HCT116 (cell line): ENCODE measurements around the gene RAB6C.
"Not testable (repeated sequence)": the region's sequence is repeated elsewhere in the genome, so short reads cannot be mapped to it uniquely, and the experiment has no call there.

Experiments
- EGR1 ChIP-seq: IDR thresholded peaks from 2 replicates; pipeline ENCODE4 v1.6.1; 2012; ENCODE audit warnings: low read depth
- EZH2 ChIP-seq: fragments of 200-600 bp; sonication (generic); IDR thresholded peaks from 2 replicates; pipeline ENCODE4 v1.6.1; 2017; ENCODE audit warnings: antibody characterized with exemption, mixed run types
- EZH2phosphoT487 ChIP-seq: fragments of 200-600 bp; IDR thresholded peaks from 2 replicates; pipeline ENCODE4 v1.6.1; 2018; ENCODE audit warnings: antibody characterized with exemption, borderline replicate concordance
- JUND ChIP-seq: IDR thresholded peaks from 2 replicates; pipeline ENCODE4 v1.6.1; 2012
- POLR2AphosphoS5 ChIP-seq: IDR thresholded peaks from 2 replicates; pipeline ENCODE4 v1.6.1; 2011; ENCODE audit warnings: mild to moderate bottlenecking, low read depth, low read length, moderate library complexity
- SIN3A ChIP-seq: IDR thresholded peaks from 2 replicates; pipeline ENCODE4 v1.6.1; 2012; ENCODE audit warnings: low read depth
- TCF7L2 ChIP-seq: IDR thresholded peaks from 2 replicates; pipeline ENCODE4 v1.7.0; 2011; ENCODE audit warnings: borderline replicate concordance, inconsistent platforms; ENCODE audit not compliant: insufficient read depth, insufficient read length; ENCODE audit errors: extremely low read depth
- YY1 ChIP-seq: IDR thresholded peaks from 2 replicates; pipeline ENCODE4 v1.6.1; 2011; ENCODE audit warnings: low read length, low read depth, moderate library complexity, mild to moderate bottlenecking; ENCODE audit not compliant: insufficient replicate concordance; ENCODE audit errors: extremely low read depth
- ZNF274 ChIP-seq: fragments of 200-500 bp; sonication (Bioruptor generic); IDR thresholded peaks from 2 replicates; pipeline ENCODE4 v1.6.1; 2014; ENCODE audit warnings: mild to moderate bottlenecking, low read depth, low read length, inconsistent platforms
- TF ChIP-seq, protein P1 (sequence below), 3 experiments: fragments of 200-600 bp in 1 of 3; sonication (generic) in 1 of 3; IDR thresholded peaks in 2 of 3; conservative IDR thresholded peaks in 1 of 3; 2 replicates each; pipeline ENCODE4 v1.5.1; 2012 to 2017; ENCODE audit warnings: low read depth in 2 of 3, low read length in 2 of 3, antibody characterized with exemption in 1 of 3, borderline replicate concordance in 1 of 3, control low read depth in 1 of 3, mild to moderate bottlenecking in 1 of 3, mixed read lengths in 1 of 3, mixed run types in 1 of 3, moderate library complexity in 1 of 3; ENCODE audit not compliant: insufficient read depth in 1 of 3
- TF ChIP-seq, protein P2 (sequence below): IDR thresholded peaks from 2 replicates; pipeline ENCODE4 v1.6.1; 2011; ENCODE audit warnings: mild to moderate bottlenecking, low read length, moderate library complexity; ENCODE audit not compliant: insufficient replicate concordance; ENCODE audit errors: extremely low read depth
- TF ChIP-seq, protein P3 (sequence below): IDR thresholded peaks from 2 replicates; pipeline ENCODE4 v1.6.1; 2012; ENCODE audit warnings: low read depth

DNA sequence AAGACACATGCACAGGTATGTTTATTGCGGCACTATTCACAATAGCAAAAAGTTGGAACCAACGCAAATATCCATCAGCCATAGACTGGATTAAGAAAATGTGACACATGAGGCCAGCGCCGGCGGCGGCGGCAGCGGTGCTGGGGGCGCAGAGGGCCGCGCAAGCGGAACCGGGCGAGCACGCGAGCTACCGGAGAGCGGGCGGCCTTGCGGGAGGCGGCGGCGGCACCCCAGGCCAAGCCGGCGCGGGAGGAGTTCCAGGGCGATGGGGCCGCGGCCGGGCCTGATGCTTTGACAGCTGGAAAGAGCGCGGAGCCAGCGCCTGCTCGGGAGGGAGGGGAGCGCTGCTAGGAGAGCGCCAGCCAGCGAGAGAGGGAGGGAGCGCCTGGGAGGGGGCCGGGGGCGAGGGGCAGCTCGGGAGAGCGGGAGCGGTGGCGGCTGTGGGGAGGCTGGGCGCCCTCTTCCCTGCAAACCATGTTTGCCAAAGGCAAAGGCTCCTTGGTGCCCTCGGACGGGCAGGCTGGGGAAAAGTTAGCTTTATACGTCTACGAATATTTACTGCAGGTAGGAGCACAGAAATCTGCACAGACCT, 13.0 kb downstream of the RAB6C start:
- TF ChIP-seq, protein P1, sequence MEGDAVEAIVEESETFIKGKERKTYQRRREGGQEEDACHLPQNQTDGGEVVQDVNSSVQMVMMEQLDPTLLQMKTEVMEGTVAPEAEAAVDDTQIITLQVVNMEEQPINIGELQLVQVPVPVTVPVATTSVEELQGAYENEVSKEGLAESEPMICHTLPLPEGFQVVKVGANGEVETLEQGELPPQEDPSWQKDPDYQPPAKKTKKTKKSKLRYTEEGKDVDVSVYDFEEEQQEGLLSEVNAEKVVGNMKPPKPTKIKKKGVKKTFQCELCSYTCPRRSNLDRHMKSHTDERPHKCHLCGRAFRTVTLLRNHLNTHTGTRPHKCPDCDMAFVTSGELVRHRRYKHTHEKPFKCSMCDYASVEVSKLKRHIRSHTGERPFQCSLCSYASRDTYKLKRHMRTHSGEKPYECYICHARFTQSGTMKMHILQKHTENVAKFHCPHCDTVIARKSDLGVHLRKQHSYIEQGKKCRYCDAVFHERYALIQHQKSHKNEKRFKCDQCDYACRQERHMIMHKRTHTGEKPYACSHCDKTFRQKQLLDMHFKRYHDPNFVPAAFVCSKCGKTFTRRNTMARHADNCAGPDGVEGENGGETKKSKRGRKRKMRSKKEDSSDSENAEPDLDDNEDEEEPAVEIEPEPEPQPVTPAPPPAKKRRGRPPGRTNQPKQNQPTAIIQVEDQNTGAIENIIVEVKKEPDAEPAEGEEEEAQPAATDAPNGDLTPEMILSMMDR (IDR thresholded peaks at IDR 0.05 in 2 of 3, conservative IDR thresholded peaks at IDR 0.05 in 1 of 3; ENCODE audit: borderline replicate concordance in 1 of 3, insufficient read depth in 1 of 3, low read depth in 2 of 3, low read length in 2 of 3), result not testable (repeated sequence)
- not testable (repeated sequence) for TF ChIP-seq EGR1, SIN3A, YY1, JUND, ZNF274, EZH2phosphoT487, POLR2AphosphoS5, TCF7L2, EZH2
- TF ChIP-seq, protein P2, sequence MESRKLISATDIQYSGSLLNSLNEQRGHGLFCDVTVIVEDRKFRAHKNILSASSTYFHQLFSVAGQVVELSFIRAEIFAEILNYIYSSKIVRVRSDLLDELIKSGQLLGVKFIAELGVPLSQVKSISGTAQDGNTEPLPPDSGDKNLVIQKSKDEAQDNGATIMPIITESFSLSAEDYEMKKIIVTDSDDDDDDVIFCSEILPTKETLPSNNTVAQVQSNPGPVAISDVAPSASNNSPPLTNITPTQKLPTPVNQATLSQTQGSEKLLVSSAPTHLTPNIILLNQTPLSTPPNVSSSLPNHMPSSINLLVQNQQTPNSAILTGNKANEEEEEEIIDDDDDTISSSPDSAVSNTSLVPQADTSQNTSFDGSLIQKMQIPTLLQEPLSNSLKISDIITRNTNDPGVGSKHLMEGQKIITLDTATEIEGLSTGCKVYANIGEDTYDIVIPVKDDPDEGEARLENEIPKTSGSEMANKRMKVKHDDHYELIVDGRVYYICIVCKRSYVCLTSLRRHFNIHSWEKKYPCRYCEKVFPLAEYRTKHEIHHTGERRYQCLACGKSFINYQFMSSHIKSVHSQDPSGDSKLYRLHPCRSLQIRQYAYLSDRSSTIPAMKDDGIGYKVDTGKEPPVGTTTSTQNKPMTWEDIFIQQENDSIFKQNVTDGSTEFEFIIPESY, result not testable (repeated sequence)
- TF ChIP-seq, protein P3, sequence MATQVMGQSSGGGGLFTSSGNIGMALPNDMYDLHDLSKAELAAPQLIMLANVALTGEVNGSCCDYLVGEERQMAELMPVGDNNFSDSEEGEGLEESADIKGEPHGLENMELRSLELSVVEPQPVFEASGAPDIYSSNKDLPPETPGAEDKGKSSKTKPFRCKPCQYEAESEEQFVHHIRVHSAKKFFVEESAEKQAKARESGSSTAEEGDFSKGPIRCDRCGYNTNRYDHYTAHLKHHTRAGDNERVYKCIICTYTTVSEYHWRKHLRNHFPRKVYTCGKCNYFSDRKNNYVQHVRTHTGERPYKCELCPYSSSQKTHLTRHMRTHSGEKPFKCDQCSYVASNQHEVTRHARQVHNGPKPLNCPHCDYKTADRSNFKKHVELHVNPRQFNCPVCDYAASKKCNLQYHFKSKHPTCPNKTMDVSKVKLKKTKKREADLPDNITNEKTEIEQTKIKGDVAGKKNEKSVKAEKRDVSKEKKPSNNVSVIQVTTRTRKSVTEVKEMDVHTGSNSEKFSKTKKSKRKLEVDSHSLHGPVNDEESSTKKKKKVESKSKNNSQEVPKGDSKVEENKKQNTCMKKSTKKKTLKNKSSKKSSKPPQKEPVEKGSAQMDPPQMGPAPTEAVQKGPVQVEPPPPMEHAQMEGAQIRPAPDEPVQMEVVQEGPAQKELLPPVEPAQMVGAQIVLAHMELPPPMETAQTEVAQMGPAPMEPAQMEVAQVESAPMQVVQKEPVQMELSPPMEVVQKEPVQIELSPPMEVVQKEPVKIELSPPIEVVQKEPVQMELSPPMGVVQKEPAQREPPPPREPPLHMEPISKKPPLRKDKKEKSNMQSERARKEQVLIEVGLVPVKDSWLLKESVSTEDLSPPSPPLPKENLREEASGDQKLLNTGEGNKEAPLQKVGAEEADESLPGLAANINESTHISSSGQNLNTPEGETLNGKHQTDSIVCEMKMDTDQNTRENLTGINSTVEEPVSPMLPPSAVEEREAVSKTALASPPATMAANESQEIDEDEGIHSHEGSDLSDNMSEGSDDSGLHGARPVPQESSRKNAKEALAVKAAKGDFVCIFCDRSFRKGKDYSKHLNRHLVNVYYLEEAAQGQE, result not testable (repeated sequence)
